Endothelial cell of umbilical vein (primary cell): ENCODE measurements around the gene LEMD3.

Source experiments
- CTCF ChIP-seq, 2 donors: IDR thresholded peaks; 1 replicate in 1 of 2; 2 replicates in 1 of 2; pipeline ENCODE4 v1.5.1; 2011; ENCODE audit warnings: low read length in 2 of 2, mild to moderate bottlenecking in 2 of 2, moderate library complexity in 2 of 2, control low read depth in 1 of 2, inconsistent platforms in 1 of 2, low read depth in 1 of 2; ENCODE audit not compliant: insufficient read depth in 1 of 2; ENCODE audit errors: extremely low read depth in 1 of 2
- EZH2 ChIP-seq: IDR thresholded peaks from 2 replicates; pipeline ENCODE4 v1.6.1; 2012; ENCODE audit warnings: borderline replicate concordance, low read depth, mild to moderate bottlenecking, moderate library complexity, low read length, inconsistent platforms; ENCODE audit not compliant: severe bottlenecking
- MAX ChIP-seq: IDR thresholded peaks from 2 replicates; pipeline ENCODE4 v1.6.1; 2011; ENCODE audit not compliant: insufficient read depth, insufficient read length
- POLR2A ChIP-seq: IDR thresholded peaks from 2 replicates; pipeline ENCODE4 v1.6.1; 2012; ENCODE audit warnings: low read depth, mild to moderate bottlenecking, control low read depth, low read length

- TF ChIP-seq CTCF (IDR thresholded peaks at IDR 0.05; ENCODE audit: extremely low read depth in 1 of 2, insufficient read depth in 1 of 2, low read depth in 1 of 2, low read length in 2 of 2) (no peak), MAX (no peak), EZH2 (no peak), POLR2A (no peak)
Observed at GRCh38 chr12:65279369-65280112, 110.2 kb downstream of the LEMD3 start.
